ENCODE results near the gene ATG7.

The ATG7 gene

GRCh38 chr3:11554666-11555065, 282.5 kb downstream of the ATG7 start:
- no peak for DNase-seq (ENCODE audit: low spot score)

- no peak for DNase-seq (ENCODE audit: low spot score)
These were observed 283.1 kb downstream of the ATG7 start for GRCh38 chr3:11555211-11555782.

GRCh38 chr3:11555881-11556633, 283.9 kb downstream of the ATG7 start:
- DNase-seq (ENCODE audit: low spot score), result no peak

DNA sequence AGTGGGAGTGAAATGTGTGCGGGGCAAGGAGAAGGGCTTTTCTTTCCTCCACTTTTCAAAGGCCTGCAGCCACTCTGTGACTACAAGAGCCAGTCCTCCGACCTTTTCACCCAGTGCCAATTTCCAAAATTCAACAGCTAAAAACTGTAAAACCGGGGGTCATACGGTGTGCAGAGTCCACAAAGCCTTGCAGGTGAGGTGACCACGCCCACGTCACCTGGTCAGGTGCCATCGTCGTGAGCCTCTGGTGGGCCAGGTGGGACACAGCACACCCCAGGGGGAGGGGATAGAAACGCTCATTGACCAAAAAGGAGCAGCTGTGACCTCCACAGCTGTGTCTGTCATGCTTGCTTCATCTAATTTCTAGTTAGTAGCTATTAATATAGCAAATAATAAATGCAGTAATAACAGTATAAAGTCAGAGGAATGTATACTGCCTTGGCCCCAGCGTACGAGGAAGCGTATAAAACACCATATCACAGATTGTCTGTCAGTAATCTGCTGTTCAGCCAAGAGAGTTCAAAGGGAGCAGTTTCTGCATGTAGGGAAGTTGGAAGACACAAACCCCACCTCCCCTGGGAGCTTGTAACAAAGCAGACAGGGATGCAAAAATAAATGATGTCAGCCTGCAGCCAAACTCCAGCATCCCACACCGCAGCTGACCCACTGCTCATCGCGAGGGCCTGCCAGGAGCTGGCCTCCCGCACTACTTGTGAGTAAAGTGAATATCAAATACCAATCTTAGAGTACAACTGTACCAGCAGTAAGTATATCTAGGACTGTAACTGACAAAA, 284.9 kb downstream of the ATG7 start:
- DNase-seq (ENCODE audit: low spot score), result no peak

GRCh38 chr3:11558002-11558401, 285.8 kb downstream of the ATG7 start:
- DNase-seq (ENCODE audit: low spot score), result no peak

GRCh38 chr3:11558411-11558903, 286.3 kb downstream of the ATG7 start:
- DNase-seq (ENCODE audit: low spot score), result no peak

DNA sequence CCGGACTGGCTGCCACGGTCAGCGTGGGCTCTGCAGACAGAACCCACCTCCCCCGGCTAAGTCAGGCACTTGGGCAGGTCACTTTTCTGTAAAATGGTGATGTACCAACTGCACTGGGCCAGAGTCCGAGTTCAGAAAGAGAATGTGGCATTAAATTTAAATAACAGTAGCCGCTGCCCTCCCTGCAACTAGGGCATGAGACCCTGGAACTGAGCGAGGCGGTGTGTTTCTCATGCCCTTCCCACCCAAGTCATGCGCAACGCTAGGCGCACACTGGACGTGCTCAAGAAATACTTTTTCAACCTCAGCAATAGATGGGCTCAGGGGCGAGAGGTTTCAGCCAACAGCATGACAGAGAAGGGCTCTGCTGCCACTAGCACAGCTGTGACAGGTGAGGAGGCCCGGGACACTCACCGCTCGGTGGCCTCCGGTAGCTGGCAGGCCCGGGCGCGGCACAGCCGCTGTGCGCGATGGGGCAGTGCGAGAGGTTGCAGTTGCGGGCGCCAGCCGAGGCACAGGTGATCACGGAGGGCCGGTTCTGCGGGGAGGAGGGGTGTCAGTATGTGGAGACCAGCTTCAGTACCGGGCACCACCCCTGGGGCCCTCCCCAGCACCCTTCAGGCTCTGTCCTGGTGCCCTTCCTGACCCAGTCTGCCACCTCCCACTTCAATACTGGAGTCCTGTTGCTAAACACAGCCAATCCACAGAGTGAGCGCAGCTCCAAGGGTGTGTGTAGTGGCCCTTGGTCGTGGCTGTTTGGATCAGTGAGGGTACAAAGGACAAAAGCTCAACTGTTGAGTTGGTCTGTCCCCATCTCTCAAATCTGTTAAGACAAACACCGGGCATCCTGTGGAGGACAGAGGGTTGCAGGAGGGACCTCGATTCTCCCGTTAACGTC, 287.0 kb downstream of the ATG7 start:
- DNase-seq (ENCODE audit: low spot score), result no peak

DNA sequence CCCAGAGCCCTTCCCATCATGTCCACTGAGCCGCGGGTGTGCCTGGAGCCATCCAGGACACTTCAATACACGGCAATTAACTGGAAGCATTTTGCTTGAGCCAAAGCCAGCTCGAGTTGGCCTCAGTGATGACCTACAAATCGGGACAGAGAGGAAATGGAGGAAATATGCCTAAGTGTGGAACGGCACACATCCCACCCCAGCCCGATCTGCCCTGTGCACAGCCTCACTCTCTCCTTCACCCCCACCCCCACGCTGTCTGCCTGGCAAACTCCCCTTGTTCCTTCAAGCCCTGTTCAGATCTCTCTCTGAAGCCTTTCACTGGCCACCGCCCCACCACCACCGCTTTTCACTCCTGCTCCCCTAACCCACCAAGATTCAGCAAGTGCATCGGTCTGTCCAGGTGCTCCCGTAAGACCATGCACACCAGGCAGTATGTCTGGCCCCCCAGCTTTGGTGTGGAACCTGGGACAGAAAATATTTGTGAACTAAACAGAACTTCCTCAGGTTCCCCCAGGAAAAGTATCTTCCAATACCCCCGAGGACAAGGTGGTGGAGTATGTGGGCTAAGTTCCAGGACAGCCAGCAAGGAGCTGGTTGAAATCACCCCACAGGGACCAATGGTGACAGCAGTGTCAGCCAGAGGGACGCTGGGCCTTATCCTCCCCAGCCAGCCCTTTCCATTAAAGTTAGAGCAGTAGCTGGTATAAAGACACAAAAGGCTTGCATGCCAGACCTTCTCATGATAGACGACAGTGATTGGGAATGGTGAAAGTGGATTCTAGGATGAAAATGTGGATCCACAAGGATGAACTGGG, 287.8 kb downstream of the ATG7 start:
- no peak for DNase-seq (ENCODE audit: low spot score)

- DNase-seq (ENCODE audit: low spot score), result no peak
These were observed 288.5 kb downstream of the ATG7 start for GRCh38 chr3:11560746-11561145.

- no peak for DNase-seq (ENCODE audit: low spot score)
These were observed 290.2 kb downstream of the ATG7 start for GRCh38 chr3:11562277-11562881.

- no peak for DNase-seq (ENCODE audit: low spot score)
These were observed 291.1 kb downstream of the ATG7 start for GRCh38 chr3:11563159-11563864.

DNA sequence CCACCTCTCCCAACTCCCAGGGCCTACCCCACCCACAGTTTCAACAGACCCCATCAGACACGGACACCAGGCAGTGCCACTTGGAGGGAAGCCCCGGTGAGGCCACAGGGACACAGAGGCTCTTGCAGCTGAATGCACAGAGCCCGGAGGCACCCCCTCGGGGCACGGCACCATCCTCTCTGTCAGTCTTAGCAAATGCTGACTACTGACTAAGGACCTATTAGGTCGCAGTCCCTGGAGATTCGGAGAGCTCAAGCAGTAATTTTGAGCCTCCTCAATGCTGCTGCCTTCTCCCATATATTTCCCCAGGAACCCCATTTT, 291.6 kb downstream of the ATG7 start:
- no peak for DNase-seq (ENCODE audit: low spot score)

DNA sequence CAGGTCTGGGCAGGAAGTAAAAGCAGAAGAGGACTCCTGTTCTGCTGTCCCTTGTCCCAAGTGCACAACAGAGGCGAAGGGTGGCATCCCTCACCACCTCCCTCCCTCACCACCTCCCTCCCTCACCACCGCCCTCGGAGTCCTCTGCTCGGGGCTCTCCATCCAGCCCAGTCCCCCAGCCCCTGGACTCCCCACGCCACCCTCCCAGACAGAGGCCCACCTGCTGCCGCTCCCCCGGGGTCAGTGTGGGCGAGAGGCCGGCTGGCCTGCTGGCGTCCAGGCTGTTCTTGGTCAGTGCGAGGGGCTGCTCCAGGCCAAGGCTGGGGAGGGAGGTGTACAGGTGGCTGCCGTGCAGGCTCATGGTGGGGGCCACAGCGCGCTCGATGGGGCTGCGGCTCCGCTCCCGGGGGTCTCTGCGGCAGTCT, 292.4 kb downstream of the ATG7 start:
- DNase-seq (ENCODE audit: low spot score), result no peak

- no peak for DNase-seq (ENCODE audit: low spot score)
These were observed 292.9 kb downstream of the ATG7 start for GRCh38 chr3:11565072-11565471.

DNA sequence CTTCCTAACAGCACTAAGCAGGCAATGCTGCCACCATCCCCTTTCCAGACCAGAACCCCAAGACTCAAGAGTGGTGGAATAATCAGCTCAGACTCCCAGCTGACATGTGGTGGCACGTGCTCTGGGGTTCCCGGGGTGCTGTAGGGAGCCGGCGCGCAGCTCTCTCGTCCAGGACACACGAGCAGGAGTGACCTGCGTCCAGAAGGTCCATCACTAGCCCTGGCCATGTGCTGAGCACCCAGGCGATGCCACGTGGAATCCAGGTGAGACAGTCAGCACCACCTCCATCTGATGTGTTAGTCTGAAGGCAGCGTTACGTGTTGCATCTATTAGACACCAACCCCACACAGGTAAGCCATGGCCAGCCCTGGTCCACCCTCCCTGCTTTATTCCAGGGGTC, 293.3 kb downstream of the ATG7 start:
- no peak for DNase-seq (ENCODE audit: low spot score)

- no peak for DNase-seq (ENCODE audit: low spot score)
These were observed 293.7 kb downstream of the ATG7 start for GRCh38 chr3:11565932-11566331.

DNA sequence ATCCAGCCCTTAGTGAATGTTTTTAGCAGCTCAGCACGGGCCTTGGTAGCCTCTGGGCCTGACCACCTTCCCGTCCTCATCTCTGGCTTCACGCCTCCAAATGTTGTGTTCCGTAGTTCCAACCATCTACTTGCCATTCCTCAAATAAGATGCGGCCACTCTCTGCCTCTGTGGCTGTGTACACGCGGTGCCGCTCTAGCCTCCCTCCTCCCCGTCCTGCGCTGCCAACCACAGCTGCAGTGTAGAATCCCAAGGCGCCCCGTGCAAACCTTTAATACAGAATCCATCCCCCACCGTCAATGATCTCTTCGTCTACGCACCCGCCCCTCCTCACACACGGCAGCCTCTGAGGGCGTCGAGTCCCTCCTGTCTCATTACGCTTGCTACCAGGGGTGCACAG, 294.3 kb downstream of the ATG7 start:
- DNase-seq (ENCODE audit: low spot score), result no peak

GRCh38 chr3:11566916-11567315, 294.7 kb downstream of the ATG7 start:
- no peak for DNase-seq (ENCODE audit: low spot score)

DNA sequence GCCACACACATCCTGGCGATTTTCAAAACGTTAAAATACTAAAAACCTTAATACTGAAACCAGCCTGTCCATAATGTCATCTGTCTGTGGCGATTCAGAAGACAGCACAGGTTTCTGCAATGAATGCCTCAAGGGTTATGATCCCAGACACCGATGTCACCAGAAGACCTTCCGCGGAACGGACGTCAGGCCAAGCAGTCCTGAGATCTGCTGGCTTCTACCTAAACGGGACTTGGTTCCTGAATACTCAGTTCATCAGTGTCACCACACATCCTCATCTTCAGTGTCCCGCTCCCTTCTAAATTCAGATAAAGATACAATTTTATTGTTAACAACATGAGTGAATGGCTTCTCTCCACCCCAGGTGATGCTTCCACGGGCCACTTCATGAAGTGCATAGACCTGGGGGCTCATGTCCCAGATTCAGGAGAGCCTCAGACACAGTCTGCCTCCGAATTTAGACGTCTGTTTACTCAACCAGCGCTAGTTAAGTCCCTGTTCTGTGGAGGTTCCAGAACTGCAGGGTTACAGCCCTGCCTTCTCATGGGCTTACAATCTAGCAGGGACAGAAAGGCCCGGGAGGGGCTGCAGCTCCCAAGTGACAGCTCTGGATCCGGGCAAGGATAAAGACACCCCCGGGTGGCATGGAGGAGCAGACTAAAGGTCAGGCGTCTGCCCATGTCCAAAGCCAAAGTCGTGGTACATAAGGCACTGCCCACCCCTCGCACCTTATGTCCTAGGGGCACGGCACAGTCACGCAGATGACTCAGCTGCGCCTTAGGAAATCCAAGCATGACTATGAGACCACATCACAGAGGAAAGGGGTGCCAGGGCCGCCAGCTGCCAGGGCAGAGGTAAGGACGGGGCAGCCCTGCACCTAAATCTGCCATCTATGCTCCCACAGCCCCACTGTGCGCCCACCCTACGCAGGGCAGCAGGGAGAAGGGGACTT, 295.6 kb downstream of the ATG7 start:
- DNase-seq (ENCODE audit: low spot score), result no peak

All from Ammon's horn (tissue), 1 donor.